Activated CD4-positive, alpha-beta memory T cell treated with anti-CD3 and anti-CD28 coated beads for 36 hours (primary cell): ENCODE results near the gene CCDC80. TPM values are rescaled to one million over a fixed set of nuclear protein-coding genes. Genes with fewer than 3 reads are reported as not detected.

ENCODE experiments used
- CTCF ChIA-PET: fragments of 350-600 bp; sonication (Branson Sonifier 250); formaldehyde crosslinking; loops from one replicate; lab custom pipeline; 2021; ENCODE audit warnings: antibody characterized with exemption, inconsistent platforms; lab: Charles Lee
- POLR2A ChIA-PET: fragments of 350-600 bp; sonication (Branson Sonifier 250); formaldehyde crosslinking; loops from one replicate; lab custom pipeline; 2021; ENCODE audit warnings: antibody characterized with exemption; lab: Charles Lee
- DNase-seq: peaks from one replicate; pipeline ENCODE4 v3.0.0-alpha.2; 2020
- H3K27ac Mint-ChIP-seq: one replicate; pipeline ENCODE4 v1.8.0; 2021; ENCODE audit warnings: mixed read lengths
- H3K27me3 Mint-ChIP-seq: one replicate; pipeline ENCODE4 v1.8.0; 2021; ENCODE audit warnings: mixed read lengths
- H3K36me3 Mint-ChIP-seq: one replicate; pipeline ENCODE4 v1.8.0; 2021; ENCODE audit warnings: mixed read lengths
- H3K4me1 Mint-ChIP-seq: one replicate; pipeline ENCODE4 v1.8.0; 2021; ENCODE audit warnings: low read depth, mixed read lengths
- H3K4me3 Mint-ChIP-seq: one replicate; pipeline ENCODE4 v1.8.0; 2021; ENCODE audit warnings: mild to moderate bottlenecking, mixed read lengths
- H3K9me3 Mint-ChIP-seq: one replicate; pipeline ENCODE4 v1.8.0; 2021; ENCODE audit warnings: mixed read lengths
- intact Hi-C: fragments of 100-400 bp; cut with micrococcal nuclease; formaldehyde crosslinking; loops from one replicate; pipeline ENCODE4 v1.15.1; 2023
- total RNA-seq, 2 experiments: library from RNA; stranded (reverse); gene quantifications; one replicate each; pipeline ENCODE4 v1.2.3, GENCODE V29; 2021

The CCDC80 gene
- total RNA-seq, 2 experiments from 2014 or later, result not detected

DNA sequence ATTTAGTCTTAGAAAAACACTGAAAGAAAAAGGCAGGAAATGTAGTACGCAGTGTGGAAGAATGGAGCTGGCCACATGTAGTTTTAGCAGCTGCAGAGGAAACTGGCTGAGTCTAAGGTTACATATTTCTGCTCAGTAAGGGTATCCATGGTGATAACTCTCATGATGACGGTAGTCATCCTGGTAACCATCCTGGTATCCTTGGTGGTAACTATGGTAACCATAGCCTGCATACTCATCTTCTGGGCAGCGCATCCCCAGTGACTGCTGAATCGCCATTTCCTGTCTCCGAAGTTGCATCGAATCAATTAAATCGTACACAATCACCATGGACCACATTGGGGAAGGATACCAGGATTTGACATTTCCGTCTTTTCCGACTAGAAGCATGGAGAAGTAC, 35.7 kb downstream of the CCDC80 start:
- Mint-ChIP-seq H3K4me3 (no peak overlapping the region), H3K9me3 (no peaks in the 10 kb centered on the region), H3K27me3 (peaks cover 10% of the 10 kb centered on the region), H3K36me3 (no peaks in the 10 kb centered on the region), H3K27ac (no peak overlapping the region), H3K4me1 (peaks cover 17% of the 10 kb centered on the region)
- CTCF ChIA-PET, result interaction anchor here (1.0 kb wide), 1 partner anchor 26 kb away, joined by 3 read pairs; no protein-coding TSS in a partner anchor
- intact Hi-C loops, result no loop called here
- POLR2A ChIA-PET, result no interaction called here
- DNase-seq, result peak; percentile 15

DNA sequence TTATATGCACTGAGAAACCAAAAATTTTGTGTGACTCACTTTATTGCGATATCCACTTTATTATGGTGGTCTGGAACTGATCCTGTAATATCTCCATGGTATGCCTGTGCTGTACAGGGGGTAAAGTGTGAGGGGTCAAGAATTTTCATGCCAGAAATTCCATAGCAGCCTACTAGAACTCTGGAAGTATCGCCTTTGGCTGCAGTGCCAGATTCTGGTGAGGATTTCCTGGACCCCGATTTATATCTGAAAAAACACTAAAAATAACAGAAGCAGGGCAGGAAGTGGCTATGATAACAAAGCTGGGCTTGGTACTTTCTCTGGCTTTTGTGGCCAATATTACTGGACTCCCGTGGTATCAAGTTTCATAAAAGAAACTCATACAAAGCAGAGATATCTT, 36.4 kb downstream of the CCDC80 start:
- POLR2A ChIA-PET, result no interaction called here
- Mint-ChIP-seq H3K4me1 (peaks cover 17% of the 10 kb centered on the region), H3K4me3 (no peak overlapping the region), H3K27ac (no peak overlapping the region), H3K36me3 (no peaks in the 10 kb centered on the region), H3K27me3 (peaks cover 8% of the 10 kb centered on the region), H3K9me3 (no peaks in the 10 kb centered on the region)
- intact Hi-C loops, result no loop called here
- DNase-seq, result no peak
- CTCF ChIA-PET, result no interaction called here

GRCh38 chr3:112602217-112602838, 38.6 kb downstream of the CCDC80 start:
- Mint-ChIP-seq H3K36me3 (peaks cover 4% of the 10 kb centered on the region), H3K27ac (no peak overlapping the region), H3K4me1 (peaks cover 17% of the 10 kb centered on the region), H3K9me3 (no peaks in the 10 kb centered on the region), H3K27me3 (peaks cover 3% of the 10 kb centered on the region), H3K4me3 (no peak overlapping the region)
- no peak for DNase-seq
- POLR2A ChIA-PET, result interaction anchor here (0.6 kb wide), 1 partner anchor 54 kb away, joined by 3 read pairs; no protein-coding TSS in a partner anchor
- intact Hi-C loops, result no loop called here
- CTCF ChIA-PET, result interaction anchor here (1.0 to 2.5 kb wide), 2 partner anchors 20 to 132 kb away, joined by 5 to 7 read pairs; no protein-coding TSS in a partner anchor

- ChIA-PET POLR2A (no interaction called here), CTCF (no interaction called here)
- no peak for DNase-seq
- Mint-ChIP-seq H3K4me1 (peaks cover 11% of the 10 kb centered on the region), H3K27ac (no peak overlapping the region), H3K9me3 (no peaks in the 10 kb centered on the region), H3K4me3 (no peak overlapping the region), H3K27me3 (no peaks in the 10 kb centered on the region), H3K36me3 (peaks cover 5% of the 10 kb centered on the region)
- intact Hi-C loops, result no loop called here
Measured at GRCh38 chr3:112598731-112599130, 42.2 kb downstream of the CCDC80 start.

DNA sequence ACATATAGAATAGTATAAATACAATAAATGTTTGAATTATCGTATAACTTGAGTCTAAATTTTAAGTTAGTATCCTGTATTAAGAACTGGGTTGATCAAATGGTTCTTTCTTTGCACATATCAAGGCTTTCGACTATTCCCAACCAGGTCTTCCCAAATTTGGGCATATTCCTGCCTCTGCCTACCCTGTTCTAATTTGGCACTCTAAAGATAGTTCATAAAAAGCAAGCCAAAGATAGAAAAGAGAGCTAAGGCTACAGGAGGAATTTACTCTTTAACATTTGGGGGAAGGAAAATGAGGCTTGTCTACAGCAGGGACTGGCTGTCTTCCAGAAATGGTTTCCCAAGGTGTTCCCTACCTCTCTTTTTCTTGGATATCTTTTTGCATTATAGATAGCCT, 43.0 kb downstream of the CCDC80 start:
- Mint-ChIP-seq H3K36me3 (peaks cover 9% of the 10 kb centered on the region), H3K27me3 (no peaks in the 10 kb centered on the region), H3K9me3 (peaks cover 3% of the 10 kb centered on the region), H3K27ac (no peak overlapping the region), H3K4me3 (no peak overlapping the region), H3K4me1 (peaks cover 11% of the 10 kb centered on the region)
- intact Hi-C loops, result no loop called here
- CTCF ChIA-PET, result no interaction called here
- no peak for DNase-seq
- POLR2A ChIA-PET, result no interaction called here

DNA sequence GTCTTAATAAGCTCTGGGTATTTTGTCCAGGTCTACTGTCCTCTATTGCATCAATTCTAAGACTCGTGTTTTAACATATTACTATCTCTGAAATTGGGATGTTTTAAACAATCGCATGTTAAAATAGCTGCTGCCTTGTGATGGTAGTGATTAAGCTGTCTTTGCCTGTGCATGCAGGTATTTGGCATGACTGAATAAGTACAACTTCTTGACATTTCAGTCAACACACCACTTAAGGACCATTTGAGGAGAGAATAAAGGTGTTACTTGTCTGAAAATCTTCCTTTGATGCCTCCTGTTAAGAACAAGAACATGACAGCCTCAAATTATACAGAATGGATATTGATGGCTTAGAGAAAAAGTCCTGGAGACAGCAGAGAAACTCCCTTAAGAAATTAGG, 46.1 kb downstream of the CCDC80 start:
- ChIA-PET CTCF (interaction anchor here (1.6 to 2.2 kb wide), 2 partner anchors 12 to 17 kb away, joined by 5 read pairs; no protein-coding TSS in a partner anchor), POLR2A (no interaction called here)
- H3K4me1 Mint-ChIP-seq, result no peaks in the 10 kb centered on the region
- no peaks in the 10 kb centered on the region for H3K27me3 Mint-ChIP-seq
- H3K36me3 Mint-ChIP-seq, result peaks cover 28% of the 10 kb centered on the region
- intact Hi-C loops, result no loop called here
- no peak for DNase-seq
- H3K27ac Mint-ChIP-seq, result no peak overlapping the region
- peaks cover 11% of the 10 kb centered on the region for H3K9me3 Mint-ChIP-seq
- H3K4me3 Mint-ChIP-seq, result no peak overlapping the region

DNA sequence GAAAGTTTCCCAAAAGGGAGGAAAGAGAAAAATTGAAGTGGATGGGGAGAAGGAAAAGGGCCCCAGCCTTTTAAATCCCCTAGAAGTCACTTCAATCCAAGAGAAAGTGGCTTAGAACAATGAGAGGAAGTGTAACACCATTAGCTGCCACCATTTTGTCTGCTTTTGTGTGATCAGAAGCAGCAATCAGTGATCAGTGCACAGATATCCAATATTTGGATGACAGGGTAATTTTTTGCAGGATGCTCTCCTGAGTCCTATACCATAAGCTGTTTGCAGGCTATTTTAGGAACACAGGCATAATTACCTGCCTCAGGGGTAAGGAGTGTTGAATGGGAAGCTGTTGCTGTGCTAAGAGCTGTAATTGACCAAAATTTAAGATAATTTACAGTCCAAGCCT, 47.7 kb downstream of the CCDC80 start:
- H3K36me3 Mint-ChIP-seq, result peaks cover 32% of the 10 kb centered on the region
- no peaks in the 10 kb centered on the region for H3K27me3 Mint-ChIP-seq
- peaks cover 11% of the 10 kb centered on the region for H3K9me3 Mint-ChIP-seq
- no peak overlapping the region for H3K4me3 Mint-ChIP-seq
- no peak overlapping the region for H3K27ac Mint-ChIP-seq
- intact Hi-C loops, result no loop called here
- no peak for DNase-seq
- ChIA-PET CTCF (interaction anchor here (2.2 kb wide), 1 partner anchor 11 kb away, joined by 5 read pairs; no protein-coding TSS in a partner anchor), POLR2A (no interaction called here)
- H3K4me1 Mint-ChIP-seq, result no peaks in the 10 kb centered on the region

GRCh38 chr3:112587336-112587735, 53.6 kb downstream of the CCDC80 start:
- Mint-ChIP-seq H3K9me3 (peaks cover 1% of the 10 kb centered on the region), H3K27ac (no peak overlapping the region), H3K4me1 (peaks cover 2% of the 10 kb centered on the region), H3K36me3 (peaks cover 36% of the 10 kb centered on the region), H3K27me3 (no peaks in the 10 kb centered on the region), H3K4me3 (no peak overlapping the region)
- ChIA-PET POLR2A (no interaction called here), CTCF (no interaction called here)
- intact Hi-C loops, result loop anchor here (10.0 kb wide), 1 partner anchor 147 kb away; no protein-coding TSS in a partner anchor
- no peak for DNase-seq

GRCh38 chr3:112585782-112586181, 55.2 kb downstream of the CCDC80 start:
- POLR2A ChIA-PET, result no interaction called here
- DNase-seq, result no peak
- Mint-ChIP-seq H3K4me1 (peaks cover 5% of the 10 kb centered on the region), H3K27me3 (no peaks in the 10 kb centered on the region), H3K4me3 (no peak overlapping the region), H3K36me3 (peaks cover 32% of the 10 kb centered on the region), H3K27ac (no peak overlapping the region), H3K9me3 (no peaks in the 10 kb centered on the region)
- CTCF ChIA-PET, result interaction anchor here (0.9 kb wide), 1 partner anchor 149 kb away, joined by 3 read pairs; no protein-coding TSS in a partner anchor
- intact Hi-C loops, result loop anchor here (10.0 kb wide), 1 partner anchor 149 kb away; no protein-coding TSS in a partner anchor

GRCh38 chr3:112583105-112583504, 57.8 kb downstream of the CCDC80 start:
- intact Hi-C loops, result loop anchor here (2.0 to 10.0 kb wide), 4 partner anchors 59 to 706 kb away; partner anchors contain the start of gene CCDC80
- ChIA-PET CTCF (interaction anchor here (0.7 to 3.2 kb wide), 20 partner anchors 9 to 452 kb away, joined by 3 to 24 read pairs (median 5); no protein-coding TSS in a partner anchor), POLR2A (no interaction called here)
- H3K36me3 Mint-ChIP-seq, result peaks cover 20% of the 10 kb centered on the region
- H3K4me1 Mint-ChIP-seq, result peaks cover 5% of the 10 kb centered on the region
- no peak for DNase-seq
- H3K27me3 Mint-ChIP-seq, result no peaks in the 10 kb centered on the region
- no peak overlapping the region for H3K27ac Mint-ChIP-seq
- no peak overlapping the region for H3K4me3 Mint-ChIP-seq
- no peaks in the 10 kb centered on the region for H3K9me3 Mint-ChIP-seq

DNA sequence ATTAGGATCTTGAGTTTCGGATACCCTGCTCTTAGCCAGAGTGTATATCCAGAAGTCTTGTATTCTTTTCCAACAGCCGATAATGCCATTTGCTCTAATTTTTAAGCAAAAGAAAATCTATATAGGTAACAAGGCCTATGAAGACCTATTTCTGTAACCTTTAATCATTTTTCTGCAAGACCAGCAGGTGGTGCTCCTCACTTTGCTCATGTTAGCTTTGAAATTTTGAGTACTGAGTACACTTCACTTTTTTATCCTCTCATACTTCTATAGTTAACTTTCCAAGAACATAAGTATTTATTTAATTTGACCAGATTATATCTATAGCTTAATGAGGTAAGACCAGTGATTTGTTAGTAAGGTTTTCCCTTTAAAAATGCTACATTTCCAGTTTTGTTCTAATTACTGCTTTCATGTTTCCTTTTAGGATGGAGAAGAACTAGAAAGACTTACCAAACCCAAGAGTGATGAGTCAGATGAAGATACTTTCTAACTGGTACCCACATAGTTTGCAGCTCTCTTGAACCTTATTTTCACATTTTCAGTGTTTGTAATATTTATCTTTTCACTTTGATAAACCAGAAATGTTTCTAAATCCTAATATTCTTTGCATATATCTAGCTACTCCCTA, 58.6 kb downstream of the CCDC80 start:
- Mint-ChIP-seq H3K36me3 (peaks cover 15% of the 10 kb centered on the region), H3K27ac (no peak overlapping the region), H3K4me1 (peaks cover 5% of the 10 kb centered on the region), H3K9me3 (no peaks in the 10 kb centered on the region), H3K4me3 (no peak overlapping the region), H3K27me3 (no peaks in the 10 kb centered on the region)
- ChIA-PET POLR2A (no interaction called here), CTCF (interaction anchor here (0.6 to 3.2 kb wide), 29 partner anchors 8 to 453 kb away, joined by 3 to 24 read pairs (median 4); no protein-coding TSS in a partner anchor)
- intact Hi-C loops, result loop anchor here (1.0 to 10.0 kb wide), 5 partner anchors 60 to 706 kb away; partner anchors contain the start of gene CCDC80
- peak; percentile 56 for DNase-seq

GRCh38 chr3:112579697-112580096, 61.2 kb downstream of the CCDC80 start:
- CTCF ChIA-PET, result interaction anchor here (1.5 to 2.0 kb wide), 2 partner anchors 11 to 26 kb away, joined by 3 to 6 read pairs; no protein-coding TSS in a partner anchor
- no peaks in the 10 kb centered on the region for H3K27me3 Mint-ChIP-seq
- no peak for DNase-seq
- no peak overlapping the region for H3K4me3 Mint-ChIP-seq
- POLR2A ChIA-PET, result no interaction called here
- H3K4me1 Mint-ChIP-seq, result peaks cover 5% of the 10 kb centered on the region
- intact Hi-C loops, result loop anchor here (5.0 to 10.0 kb wide), 2 partner anchors 63 to 155 kb away; partner anchors contain the start of gene CCDC80
- no peaks in the 10 kb centered on the region for H3K9me3 Mint-ChIP-seq
- H3K36me3 Mint-ChIP-seq, result peaks cover 10% of the 10 kb centered on the region
- no peak overlapping the region for H3K27ac Mint-ChIP-seq
